PC-9 (cell line): ENCODE results near the gene CYLD. TPM values are rescaled to one million over a fixed set of nuclear protein-coding genes. Genes with fewer than 3 reads are reported as not detected.

Experiments
- BruUV-seq: library from RNA; stranded (reverse); fragments of 400-500 nt; replicated peaks from 2 replicates; lab custom pipeline; 2021; lab: Mats Ljungman, UMichigan
- CTCF ChIA-PET: fragments of 300-600 bp; sonication (Branson Sonifier 250); formaldehyde crosslinking; loops from one replicate; lab custom pipeline; 2022; ENCODE audit warnings: antibody characterized with exemption; lab: Charles Lee
- POLR2A ChIA-PET: fragments of 300-600 bp; sonication (Branson Sonifier 250); formaldehyde crosslinking; loops from one replicate; lab custom pipeline; 2022; ENCODE audit warnings: antibody characterized with exemption; ENCODE audit not compliant: unreplicated experiment; lab: Charles Lee
- DNase-seq, 2 experiments: peaks; one replicate each; pipeline versions ENCODE4 v3.0.0 to v3.0.0-alpha.2; 2015 to 2022; ENCODE audit warnings: mixed read lengths in 1 of 2
- H2AFZ ChIP-seq: fragments of 200-600 bp; sonication (generic); 2 replicates; pipeline ENCODE4 v1.8.1; 2017; ENCODE audit warnings: antibody characterized with exemption
- H3F3A ChIP-seq: fragments of 200-600 bp; sonication (generic); 2 replicates; pipeline ENCODE4 v1.8.1; 2017; ENCODE audit warnings: antibody characterized with exemption, mild to moderate bottlenecking, low read depth; ENCODE audit not compliant: insufficient read depth
- H3K27ac ChIP-seq: fragments of 200-600 bp; sonication (generic); 2 replicates; pipeline ENCODE4 v1.6.1; 2016; ENCODE audit warnings: mixed run types
- H3K27me3 ChIP-seq: fragments of 200-600 bp; sonication (generic); 2 replicates; pipeline ENCODE4 v1.6.1; 2016; ENCODE audit warnings: low read depth, mixed run types; ENCODE audit not compliant: insufficient read depth
- H3K36me3 ChIP-seq: fragments of 200-600 bp; sonication (generic); 2 replicates; pipeline ENCODE4 v1.6.1; 2016; ENCODE audit warnings: low read depth, mixed run types
- H3K4me1 ChIP-seq: fragments of 200-600 bp; sonication (generic); replicated peaks from 2 replicates; pipeline ENCODE4 v1.6.1; 2016; ENCODE audit warnings: mixed run types; ENCODE audit not compliant: insufficient read depth
- H3K4me2 ChIP-seq: fragments of 200-600 bp; sonication (generic); 2 replicates; pipeline ENCODE4 v1.6.1; 2017; ENCODE audit warnings: mixed run types
- H3K4me3 ChIP-seq: fragments of 200-600 bp; sonication (generic); 2 replicates; pipeline ENCODE4 v1.6.1; 2016; ENCODE audit warnings: mixed run types
- H3K79me2 ChIP-seq: fragments of 200-600 bp; sonication (generic); 2 replicates; pipeline ENCODE4 v1.6.1; 2017; ENCODE audit warnings: low read depth, mixed run types
- H3K9me2 ChIP-seq: fragments of 200-600 bp; sonication (generic); 2 replicates; pipeline ENCODE4 v1.8.1; 2017; ENCODE audit warnings: mild to moderate bottlenecking; ENCODE audit not compliant: insufficient read depth
- H3K9me3 ChIP-seq: fragments of 200-600 bp; sonication (generic); 2 replicates; pipeline ENCODE4 v1.8.1; 2016; ENCODE audit warnings: low read depth; ENCODE audit not compliant: insufficient read depth
- H4K20me1 ChIP-seq: fragments of 200-600 bp; sonication (generic); 2 replicates; pipeline ENCODE4 v1.8.1; 2017; ENCODE audit not compliant: insufficient read depth
- EZH2 ChIP-seq: fragments of 200-600 bp; sonication (generic); IDR thresholded peaks from 2 replicates; pipeline ENCODE4 v1.8.0; 2017; ENCODE audit warnings: antibody characterized with exemption, low read depth
- intact Hi-C: fragments of 100-400 bp; cut with micrococcal nuclease; formaldehyde crosslinking; loops from one replicate; pipeline ENCODE4 v1.10.0; 2022; ENCODE audit not compliant: unreplicated experiment
- total RNA-seq: library from RNA; stranded (reverse); gene quantifications from 2 replicates; pipeline ENCODE4 v1.2.3, GENCODE V29; 2021
- TF ChIP-seq, protein P1 (sequence below): fragments of 200-600 bp; sonication (generic); conservative IDR thresholded peaks from 2 replicates; pipeline ENCODE4 v1.6.1; 2017; ENCODE audit warnings: mixed run types, antibody characterized with exemption, mild to moderate bottlenecking, moderate library complexity

Gene CYLD
- total RNA-seq, 1 experiment from 2014 or later: 19.0 TPM

DNA sequence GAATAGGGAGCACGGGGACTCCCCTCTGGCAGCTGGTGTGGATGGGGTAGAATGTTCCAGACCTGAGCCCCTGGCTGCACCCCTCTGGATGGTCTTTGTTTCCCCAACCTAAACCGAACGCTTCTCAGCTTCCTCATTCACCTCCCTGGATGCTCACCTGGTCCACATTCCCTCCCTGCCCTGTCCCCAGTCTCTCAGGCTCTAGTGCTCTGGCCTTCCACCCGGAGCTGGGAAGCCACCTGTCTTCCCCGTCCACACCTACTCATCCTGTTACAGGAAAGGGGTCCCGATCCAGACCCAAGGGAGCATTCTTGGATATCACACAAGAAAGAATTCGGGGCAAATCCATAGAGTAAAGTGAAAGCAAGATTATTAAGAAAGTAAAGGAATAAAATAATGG, 73.5 kb downstream of the CYLD start:
- H3K4me1 ChIP-seq: no peaks in the 10 kb centered on the region
- H3K9me2 ChIP-seq: no peaks in the 10 kb centered on the region
- TF ChIP-seq, protein P1, sequence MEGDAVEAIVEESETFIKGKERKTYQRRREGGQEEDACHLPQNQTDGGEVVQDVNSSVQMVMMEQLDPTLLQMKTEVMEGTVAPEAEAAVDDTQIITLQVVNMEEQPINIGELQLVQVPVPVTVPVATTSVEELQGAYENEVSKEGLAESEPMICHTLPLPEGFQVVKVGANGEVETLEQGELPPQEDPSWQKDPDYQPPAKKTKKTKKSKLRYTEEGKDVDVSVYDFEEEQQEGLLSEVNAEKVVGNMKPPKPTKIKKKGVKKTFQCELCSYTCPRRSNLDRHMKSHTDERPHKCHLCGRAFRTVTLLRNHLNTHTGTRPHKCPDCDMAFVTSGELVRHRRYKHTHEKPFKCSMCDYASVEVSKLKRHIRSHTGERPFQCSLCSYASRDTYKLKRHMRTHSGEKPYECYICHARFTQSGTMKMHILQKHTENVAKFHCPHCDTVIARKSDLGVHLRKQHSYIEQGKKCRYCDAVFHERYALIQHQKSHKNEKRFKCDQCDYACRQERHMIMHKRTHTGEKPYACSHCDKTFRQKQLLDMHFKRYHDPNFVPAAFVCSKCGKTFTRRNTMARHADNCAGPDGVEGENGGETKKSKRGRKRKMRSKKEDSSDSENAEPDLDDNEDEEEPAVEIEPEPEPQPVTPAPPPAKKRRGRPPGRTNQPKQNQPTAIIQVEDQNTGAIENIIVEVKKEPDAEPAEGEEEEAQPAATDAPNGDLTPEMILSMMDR: no peak
- no peak for TF ChIP-seq EZH2
- H4K20me1 ChIP-seq: no peaks in the 10 kb centered on the region
- no peaks in the 10 kb centered on the region for H3K9me3 ChIP-seq
- H3K36me3 ChIP-seq: no peaks in the 10 kb centered on the region
- no peak overlapping the region for H3K27ac ChIP-seq
- no peaks in the 10 kb centered on the region for H3F3A ChIP-seq
- no peak overlapping the region for H3K4me3 ChIP-seq
- H3K79me2 ChIP-seq: no peaks in the 10 kb centered on the region
- H3K4me2 ChIP-seq: no peak overlapping the region
- H2AFZ ChIP-seq: no peak overlapping the region
- no TSS peak for BruUV-seq
- peaks cover 74% of the 10 kb centered on the region for H3K27me3 ChIP-seq
- DNase-seq: no peak
- ChIA-PET POLR2A (no interaction called here), CTCF (interaction anchor here (0.6 to 2.0 kb wide), 2 partner anchors 9 to 287 kb away, joined by 5 to 11 read pairs; no protein-coding TSS in a partner anchor)
- intact Hi-C loops: no loop called here

- no TSS peak for BruUV-seq
- Histone ChIP-seq H2AFZ (no peak overlapping the region), H4K20me1 (no peaks in the 10 kb centered on the region)
These were observed 75.1 kb downstream of the CYLD start for GRCh38 chr16:50816901-50817555.

DNA sequence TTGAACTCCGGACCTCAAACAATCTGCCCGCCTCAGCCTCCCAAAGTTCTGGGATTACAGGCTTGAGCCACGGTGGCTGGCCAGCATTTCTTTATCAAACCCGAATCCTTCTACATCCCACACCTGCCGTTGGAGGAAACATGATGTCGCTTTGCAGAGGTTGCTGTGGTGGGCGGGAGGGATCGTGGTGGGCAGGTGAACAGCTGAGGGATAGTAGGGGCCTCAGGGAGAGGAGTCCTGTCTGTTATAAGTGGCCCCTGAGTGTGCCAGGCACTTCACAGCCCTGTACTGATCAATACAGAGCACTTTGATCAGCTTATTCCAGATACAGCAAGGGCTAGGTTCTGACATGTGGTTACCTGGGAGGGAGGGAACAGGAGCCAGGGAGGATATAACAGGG, 76.5 kb downstream of the CYLD start:
- no peak overlapping the region for H3K27ac ChIP-seq
- no peak overlapping the region for H2AFZ ChIP-seq
- no peaks in the 10 kb centered on the region for H3K9me3 ChIP-seq
- POLR2A ChIA-PET: no interaction called here
- no peaks in the 10 kb centered on the region for H3K79me2 ChIP-seq
- DNase-seq: no peak
- H3K27me3 ChIP-seq: peaks cover 79% of the 10 kb centered on the region
- CTCF ChIA-PET: no interaction called here
- H3K9me2 ChIP-seq: no peaks in the 10 kb centered on the region
- no peaks in the 10 kb centered on the region for H3K36me3 ChIP-seq
- no TSS peak for BruUV-seq
- H3K4me3 ChIP-seq: no peak overlapping the region
- H3K4me2 ChIP-seq: no peak overlapping the region
- no peaks in the 10 kb centered on the region for H3F3A ChIP-seq
- H4K20me1 ChIP-seq: no peaks in the 10 kb centered on the region
- intact Hi-C loops: no loop called here
- TF ChIP-seq, protein P1: no peak
- TF ChIP-seq EZH2: no peak
- H3K4me1 ChIP-seq: no peaks in the 10 kb centered on the region

More at GRCh38 chr16:50816901-50817555, 75.1 kb downstream of the CYLD start:
- Histone ChIP-seq H3K27ac (no peak overlapping the region), H3K4me1 (no peaks in the 10 kb centered on the region), H3K27me3 (peaks cover 73% of the 10 kb centered on the region), H3K4me3 (no peak overlapping the region), H3K36me3 (no peaks in the 10 kb centered on the region), H3K9me2 (no peaks in the 10 kb centered on the region), H3F3A (no peaks in the 10 kb centered on the region), H3K79me2 (no peaks in the 10 kb centered on the region), H3K9me3 (no peaks in the 10 kb centered on the region), H3K4me2 (no peak overlapping the region)
- TF ChIP-seq, protein P1: no peak
- TF ChIP-seq EZH2: no peak
- ChIA-PET POLR2A (no interaction called here), CTCF (no interaction called here)
- intact Hi-C loops: no loop called here
- DNase-seq: no peak
